GM21528 (cell line): ENCODE results near the gene CNP.
A peak's percentile ranks its signal among the peaks of the same experiment; 100 is the strongest.

Source experiments
- ATAC-seq: cut with Tn5 transposase; IDR thresholded peaks from one replicate; pipeline ENCODE4 v1.9.1; 2021; ENCODE audit warnings: mild to moderate bottlenecking, moderate library complexity; ENCODE audit not compliant: unreplicated experiment, low FRiP score

The CNP gene

DNA sequence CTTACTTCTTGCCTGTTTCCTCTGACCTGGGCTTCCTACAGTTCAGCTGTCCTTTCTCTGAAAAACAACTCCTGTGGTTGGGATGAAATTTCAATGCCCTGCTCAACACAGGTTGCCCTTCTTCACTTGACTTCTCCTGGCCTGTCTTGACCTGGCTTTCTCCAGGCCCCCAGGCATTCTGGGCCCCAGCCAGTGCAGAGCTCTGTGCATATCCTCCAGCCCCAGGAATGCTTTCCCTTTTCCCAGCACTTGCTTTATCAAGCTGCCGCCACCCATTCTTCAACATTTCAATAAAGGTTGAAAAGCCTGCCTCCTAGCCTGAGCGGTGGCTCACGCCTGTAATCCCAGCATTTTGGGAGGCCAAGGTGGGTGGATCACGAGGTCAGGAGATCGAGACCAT lies 25.4 kb upstream of the CNP start:
- ATAC-seq, result no peak

DNA sequence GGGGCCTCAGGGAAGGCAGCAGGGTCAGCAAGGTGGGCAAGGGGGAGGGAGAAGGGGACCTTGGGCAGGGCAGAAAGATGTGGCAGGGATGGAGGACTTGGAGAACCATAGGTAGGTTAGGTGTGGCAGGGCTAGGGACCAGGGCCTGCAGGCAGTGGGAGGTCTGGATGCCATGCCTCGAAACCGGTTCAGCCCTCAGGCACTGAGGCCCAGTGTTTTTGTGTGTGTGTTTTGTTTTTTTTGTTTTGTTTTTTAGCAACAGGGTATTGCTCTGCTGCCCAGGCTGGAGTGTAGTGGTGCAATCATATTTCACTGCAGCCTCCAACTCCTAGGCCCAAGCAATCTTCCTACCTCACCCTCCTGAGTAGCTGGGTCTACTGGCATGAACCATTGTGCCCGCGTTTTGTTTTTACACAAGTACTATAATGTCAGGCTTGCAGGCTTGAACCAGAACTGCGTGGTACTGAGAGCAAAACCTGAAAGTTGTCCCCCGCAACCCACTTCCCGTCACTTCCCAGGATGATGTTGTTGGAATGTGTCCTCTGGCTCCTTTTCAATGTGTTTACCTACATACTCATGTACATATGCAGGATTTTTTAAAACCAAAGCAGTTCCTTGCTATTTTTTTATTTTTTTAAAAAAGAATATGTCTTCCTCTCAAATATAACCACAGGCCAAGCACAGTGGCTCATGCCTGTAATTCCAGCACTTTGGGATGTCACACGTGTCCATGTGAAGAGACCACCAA lies 23.8 kb upstream of the CNP start:
- ATAC-seq, result no peak

DNA sequence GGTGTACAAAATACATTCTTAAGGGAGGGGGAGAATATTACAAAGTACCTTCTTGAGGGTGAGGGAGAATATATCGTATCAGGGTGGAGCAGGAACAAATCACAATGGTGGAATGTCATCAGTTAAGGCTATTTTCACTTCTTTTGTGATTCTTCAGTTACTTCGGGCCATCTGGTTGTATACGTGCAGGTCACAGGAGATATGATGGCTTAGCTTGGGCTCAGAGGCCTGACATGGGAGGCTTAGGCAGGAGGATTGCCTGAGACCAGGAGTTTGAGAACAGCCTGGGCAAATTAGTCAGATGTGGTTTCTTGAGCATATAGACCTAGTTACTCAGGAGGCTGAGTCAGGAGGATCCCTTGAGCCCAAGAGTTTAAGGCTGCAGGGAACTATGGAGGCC lies 23.1 kb upstream of the CNP start:
- ATAC-seq, result no peak

DNA sequence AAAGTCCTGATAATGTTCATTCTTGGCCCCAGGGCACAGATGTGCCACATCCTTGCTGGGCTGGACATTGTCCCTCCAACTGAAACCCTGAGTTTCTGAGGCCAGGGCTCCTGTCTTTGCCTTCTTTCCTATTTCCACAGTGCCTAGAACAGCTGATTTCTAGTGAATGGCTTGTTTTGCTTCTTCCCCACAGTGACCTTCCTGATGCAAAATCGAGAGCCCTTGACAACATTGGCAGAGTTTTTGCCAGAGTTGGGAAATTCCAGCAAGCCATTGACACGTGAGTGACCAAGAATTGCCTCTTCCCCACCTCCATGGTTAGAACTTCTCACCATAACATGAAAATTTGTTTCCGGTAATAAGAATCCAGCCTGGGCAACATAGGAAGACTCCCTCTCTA lies 21.7 kb upstream of the CNP start:
- no peak for ATAC-seq

DNA sequence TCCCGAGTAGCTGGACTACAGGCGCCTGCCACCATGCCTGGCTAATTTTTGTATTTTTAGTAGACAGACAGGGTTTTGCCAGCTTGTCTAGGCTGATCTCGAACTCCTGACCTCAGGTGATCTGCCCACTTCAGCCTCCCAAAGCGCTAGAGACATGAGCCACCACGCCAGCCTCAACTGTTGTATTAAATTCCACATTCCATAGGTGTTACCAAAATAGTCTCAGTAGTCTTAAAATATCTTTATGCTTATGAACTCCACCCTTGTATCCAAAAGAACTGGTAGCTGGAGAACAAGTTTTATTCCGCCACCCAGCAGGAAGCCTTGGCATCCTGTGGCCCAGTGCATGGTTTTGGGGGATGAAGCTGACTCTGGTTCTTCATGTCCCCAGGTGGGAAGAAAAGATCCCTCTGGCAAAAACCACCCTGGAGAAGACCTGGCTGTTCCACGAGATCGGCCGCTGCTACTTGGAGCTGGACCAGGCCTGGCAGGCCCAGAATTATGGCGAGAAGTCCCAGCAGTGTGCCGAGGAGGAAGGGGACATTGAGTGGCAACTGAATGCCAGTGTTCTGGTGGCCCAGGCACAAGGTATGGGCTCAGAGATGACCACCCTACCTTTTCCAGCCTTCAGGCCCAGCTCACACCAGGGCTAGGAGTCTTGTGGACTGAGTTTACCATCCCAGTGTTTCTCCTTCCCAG lies 17.7 kb upstream of the CNP start:
- ATAC-seq, result no peak

DNA sequence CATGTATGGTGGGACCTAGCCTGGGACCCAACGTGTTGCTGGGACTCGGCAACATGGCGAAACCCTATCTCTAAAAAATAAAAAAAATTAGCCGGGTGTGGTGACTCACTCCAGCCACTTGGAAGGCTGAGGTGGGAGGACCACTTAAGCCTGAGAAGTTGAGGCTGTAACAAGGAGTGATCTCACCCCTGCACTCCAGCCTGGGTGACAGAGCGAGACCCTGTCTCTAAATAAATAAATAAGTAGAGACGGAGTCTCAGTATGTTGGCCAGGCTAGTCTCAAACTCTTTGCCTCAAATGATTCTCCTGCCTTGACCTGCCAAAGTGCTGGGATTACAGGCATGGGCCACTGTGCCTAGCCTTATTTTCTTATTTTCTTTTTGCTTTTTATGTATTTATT lies 10.1 kb upstream of the CNP start:
- no peak for ATAC-seq

DNA sequence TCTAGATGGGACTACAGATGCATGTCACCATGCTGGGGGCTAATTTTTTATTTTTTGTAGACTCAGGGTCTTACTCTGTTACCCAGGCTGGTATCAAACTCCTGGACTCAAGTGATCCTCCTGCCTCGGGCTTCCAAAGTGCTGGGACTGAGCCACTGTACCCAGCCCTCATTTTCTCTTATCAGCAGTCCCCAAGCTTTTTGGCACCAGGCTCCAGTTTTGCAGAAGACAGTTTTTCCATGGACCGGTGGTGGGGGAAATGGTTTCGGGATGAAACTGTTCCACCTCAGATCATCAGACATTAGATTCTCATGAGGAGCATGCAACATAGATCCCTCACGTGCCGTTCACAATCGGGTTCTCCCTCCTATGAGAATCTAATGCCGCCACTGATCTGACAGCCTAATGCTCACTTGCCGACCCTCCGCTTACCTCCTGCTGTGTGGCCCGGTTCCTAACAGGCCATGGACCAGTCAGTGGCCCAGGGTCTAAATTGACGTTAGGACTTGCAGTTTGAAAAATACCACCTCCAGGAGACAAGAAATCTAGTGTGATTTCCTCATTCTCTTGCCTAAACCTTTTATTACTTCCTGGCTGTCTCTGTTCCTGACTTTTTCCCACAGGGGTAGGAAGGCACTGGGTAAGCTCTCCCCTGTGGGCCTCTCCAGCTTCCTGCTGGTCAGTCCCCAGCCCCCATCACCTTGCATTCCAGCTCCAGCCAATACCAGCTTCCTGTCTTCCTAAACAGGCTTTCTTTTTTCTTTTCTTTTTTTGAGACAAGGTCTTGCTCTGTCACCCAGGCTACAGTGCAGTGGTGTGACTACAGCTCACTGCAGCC lies 9.3 kb upstream of the CNP start:
- no peak for ATAC-seq

DNA sequence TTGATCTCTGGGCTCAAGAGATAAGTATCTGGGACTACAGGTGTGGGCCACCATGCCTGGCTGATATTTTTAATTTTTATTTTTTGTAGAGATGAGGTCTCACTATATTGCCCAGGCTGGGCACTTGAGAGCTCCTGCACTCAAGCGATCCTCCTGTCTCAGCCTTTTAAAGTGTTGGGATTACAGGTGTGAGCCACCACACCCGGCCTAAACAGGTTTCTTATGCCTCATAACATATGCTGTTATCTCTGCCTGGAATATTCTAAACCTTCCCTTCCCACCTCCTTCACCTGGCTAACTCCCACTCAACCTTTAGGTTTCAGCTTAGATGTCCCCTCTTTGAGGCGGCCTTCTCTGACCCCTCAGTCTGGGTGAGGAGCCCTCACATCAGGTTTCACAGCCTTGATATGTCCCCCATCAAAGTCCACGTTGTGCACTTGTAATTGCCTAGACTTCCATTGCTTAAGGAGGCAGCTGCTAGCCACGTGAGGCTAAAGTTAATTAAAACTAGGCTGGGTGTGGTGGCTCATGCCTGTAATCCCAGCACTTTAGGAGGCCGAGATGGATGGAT lies 8.6 kb upstream of the CNP start:
- ATAC-seq, result no peak

DNA sequence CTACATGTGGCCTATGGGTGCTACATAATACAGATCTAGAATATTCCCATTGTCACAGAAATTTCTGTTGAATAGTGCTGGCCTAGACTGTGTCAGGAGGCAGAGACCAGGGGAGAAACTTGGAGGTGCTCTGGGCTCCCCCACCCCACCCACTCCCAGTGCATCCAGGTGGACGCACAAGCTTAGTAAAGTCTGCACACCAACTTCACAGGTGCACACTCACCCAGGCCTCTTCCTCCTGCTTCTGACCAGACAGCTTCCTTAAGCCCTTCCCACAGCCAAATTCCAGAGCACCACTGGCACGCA lies 7.6 kb upstream of the CNP start:
- ATAC-seq, result no peak

DNA sequence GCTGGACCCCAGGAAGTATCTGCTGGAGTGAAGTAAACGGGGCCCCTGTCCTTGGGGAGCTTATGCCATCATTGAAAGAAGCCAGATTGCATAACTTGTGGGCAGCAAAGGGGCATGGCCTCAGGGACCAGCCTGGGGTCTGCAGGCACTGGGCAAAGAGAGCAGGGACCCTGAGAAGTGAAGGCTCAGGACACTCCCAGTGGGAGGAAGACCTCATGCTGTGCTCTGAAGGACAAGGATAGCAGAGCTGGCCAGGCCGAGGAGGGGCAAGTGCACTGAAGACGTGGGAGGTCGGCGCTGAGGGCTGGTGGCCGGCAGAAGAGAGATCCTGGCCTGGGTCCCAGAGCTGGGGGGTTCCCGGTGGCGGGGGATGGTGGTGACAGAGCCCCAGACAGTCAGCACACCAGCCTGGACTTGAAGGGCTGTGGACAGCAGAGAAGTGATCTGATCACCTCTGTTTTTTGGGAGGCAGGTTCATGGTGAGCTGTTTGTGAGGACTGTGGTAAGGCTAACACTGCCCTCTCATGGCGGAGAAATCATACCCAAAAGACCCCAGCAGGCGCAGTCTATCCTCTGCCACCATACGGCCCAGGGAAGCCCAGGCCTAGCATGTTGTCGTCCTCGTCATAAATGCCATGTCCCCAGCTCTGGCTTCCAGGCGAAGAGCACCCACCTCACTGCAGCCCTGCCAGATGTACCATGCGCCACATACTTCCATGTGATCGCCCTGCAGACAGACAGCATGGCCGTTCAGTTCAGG lies 7.1 kb upstream of the CNP start:
- ATAC-seq, result no peak

DNA sequence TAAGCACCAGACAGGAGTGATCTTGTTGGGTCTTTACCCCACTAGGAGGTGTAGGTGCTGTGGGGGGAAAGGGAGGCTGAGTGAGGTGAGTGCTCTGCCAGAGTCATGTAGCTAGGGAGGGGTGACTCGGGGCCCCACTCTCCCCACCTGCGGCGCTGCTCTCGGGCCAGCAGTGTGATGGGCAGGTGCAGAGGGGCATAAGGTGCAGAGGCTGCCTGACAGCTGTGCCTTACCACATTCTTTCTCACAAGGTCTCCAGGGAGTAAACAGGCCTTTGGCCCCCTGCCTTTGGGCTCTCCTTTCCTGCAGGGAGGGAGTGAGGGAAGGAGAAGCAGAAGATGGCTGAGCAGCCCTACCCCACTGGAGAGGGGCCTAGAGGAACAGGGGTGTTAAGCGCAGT lies 4.5 kb upstream of the CNP start:
- no peak for ATAC-seq

DNA sequence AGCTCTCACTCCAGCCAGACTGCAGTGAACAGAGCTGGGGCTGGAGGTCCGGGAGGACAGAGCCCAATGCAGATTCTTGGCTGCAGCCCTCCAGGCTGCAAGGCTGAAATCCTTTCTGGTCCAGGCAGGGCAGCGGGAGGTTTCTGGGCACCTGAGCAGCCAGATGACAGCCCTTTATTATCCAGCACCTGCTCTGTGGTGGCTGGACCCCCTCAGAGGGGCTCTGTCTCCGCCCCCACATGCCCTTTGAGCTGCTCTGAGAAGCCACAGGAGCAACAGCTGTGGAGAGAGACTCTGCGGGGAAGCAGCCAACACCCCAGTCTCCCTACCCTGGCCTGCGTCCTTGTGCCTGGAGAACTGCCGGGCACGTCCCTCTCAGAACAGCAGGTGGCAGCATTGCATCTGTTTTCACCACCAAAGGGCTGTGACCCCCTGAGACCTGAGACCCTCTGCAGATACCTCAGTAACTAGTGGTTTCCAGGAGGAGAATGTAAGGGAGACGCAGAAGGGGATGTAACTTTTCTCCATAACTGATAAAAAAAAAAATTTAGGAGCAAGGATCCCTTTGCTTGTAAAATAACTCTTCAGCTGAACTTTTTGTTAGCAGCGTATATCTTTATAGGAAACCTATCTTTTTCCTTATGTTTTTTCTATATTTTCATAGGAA lies 3.7 kb upstream of the CNP start:
- no peak for ATAC-seq

DNA sequence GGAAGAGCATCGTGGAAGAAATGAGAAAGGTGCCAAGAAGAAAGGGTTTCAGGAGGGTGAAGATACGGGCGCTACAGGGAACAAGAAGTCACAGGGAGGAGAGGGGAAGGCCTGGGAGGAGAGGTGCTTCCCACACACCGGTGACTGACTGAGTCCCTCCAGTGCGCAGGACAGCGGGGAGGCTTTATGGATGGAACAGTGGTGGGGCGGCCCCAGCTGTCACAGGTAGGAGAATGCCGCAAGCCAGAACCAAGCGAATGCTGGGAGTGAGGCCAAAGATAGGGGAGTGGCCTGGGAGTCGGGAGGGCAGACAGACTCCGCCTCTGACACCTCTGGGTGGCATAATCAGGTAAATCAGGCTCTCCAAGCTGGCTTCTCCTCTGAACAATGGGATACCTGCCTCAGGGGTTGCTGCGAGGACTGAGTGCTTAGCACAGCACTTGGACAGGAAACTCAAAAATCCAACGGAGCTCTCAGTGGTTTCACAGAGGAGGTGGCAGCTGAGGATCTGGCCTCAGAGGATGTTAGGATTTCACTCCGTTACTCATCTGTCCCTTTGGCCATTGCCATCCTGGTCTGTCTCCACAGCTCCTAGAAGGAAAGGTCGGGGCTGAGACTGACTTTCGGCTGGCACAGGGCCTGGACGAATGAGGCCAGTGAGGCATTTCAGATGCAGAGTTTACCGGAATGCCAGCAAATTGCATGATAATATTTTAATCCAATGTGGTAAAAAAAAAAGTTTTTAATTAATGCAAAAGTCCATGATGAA lies 717 bp upstream of the CNP start:
- ATAC-seq, result peak; percentile 40

DNA sequence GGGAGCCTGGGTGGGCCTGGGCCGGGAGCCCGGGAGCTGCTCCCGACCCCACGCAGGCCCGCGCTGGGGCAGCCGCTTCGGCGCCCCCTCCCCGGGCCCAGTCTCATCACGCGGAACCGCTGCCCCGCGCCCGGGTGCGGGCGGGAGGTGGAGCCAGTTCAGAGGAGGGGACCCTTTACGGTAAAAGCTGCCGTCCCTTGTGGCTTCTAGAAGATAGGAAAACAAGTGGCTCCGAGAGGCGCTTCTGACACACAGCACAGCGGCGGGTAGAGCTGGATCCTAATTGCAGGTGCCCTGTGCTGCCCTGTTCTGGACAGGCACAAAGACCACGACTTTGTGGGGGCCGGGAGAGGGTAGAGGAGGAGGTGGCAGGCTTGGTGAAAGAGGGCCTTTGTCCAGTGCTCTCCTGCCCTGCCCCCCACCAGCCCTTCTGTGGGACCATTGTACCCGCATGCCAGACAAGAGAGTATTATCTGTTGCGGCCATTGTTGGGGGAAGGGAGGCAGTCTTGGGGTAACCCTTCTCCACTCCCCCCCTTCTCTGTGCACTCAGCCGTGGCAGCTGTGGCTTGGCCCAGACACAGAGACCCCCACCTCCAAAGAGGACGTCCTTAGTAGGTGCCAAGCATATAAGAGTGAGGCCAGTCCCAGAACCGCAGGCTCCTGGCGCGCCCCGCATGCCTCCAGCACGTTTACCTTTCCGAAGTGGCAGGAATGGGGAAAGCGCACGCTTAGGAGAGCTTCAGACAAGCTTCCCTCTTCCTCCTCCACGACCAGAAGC lies 736 bp downstream of the CNP start:
- peak; percentile 6 for ATAC-seq

DNA sequence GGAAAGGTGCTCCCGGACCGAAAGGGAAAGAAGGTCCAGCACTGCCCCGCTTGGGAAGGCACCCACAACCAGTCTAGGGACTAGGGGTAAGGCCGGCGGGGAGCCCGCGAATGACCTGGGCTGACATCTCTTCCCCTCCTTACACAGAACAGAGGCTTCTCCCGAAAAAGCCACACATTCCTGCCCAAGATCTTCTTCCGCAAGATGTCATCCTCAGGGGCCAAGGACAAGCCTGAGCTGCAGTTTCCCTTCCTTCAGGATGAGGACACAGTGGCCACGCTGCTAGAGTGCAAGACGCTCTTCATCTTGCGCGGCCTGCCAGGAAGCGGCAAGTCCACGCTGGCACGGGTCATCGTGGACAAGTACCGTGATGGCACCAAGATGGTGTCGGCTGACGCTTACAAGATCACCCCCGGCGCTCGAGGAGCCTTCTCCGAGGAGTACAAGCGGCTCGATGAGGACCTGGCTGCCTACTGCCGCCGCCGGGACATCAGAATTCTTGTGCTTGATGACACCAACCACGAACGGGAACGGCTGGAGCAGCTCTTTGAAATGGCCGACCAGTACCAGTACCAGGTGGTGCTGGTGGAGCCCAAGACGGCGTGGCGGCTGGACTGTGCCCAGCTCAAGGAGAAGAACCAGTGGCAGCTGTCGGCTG lies 1.5 kb downstream of the CNP start:
- no peak for ATAC-seq

DNA sequence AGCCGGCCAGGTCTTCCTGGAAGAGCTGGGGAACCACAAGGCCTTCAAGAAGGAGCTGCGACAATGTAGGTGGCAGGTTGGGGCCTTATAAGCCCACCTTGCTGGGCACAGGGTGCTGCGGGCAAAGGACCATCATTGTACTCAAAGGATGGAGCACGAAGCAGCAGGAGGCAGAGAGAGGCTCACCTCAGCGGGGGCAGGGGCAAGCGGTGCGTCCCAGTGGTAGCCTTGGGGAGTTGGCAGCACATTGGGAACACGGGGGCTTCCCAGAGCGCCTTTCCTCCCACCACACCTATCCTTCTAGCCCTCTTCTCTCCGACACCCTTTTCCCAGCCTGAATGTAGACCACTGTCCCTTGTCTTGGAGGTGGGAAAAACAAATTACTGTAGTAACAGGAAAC lies 2.1 kb downstream of the CNP start:
- no peak for ATAC-seq

DNA sequence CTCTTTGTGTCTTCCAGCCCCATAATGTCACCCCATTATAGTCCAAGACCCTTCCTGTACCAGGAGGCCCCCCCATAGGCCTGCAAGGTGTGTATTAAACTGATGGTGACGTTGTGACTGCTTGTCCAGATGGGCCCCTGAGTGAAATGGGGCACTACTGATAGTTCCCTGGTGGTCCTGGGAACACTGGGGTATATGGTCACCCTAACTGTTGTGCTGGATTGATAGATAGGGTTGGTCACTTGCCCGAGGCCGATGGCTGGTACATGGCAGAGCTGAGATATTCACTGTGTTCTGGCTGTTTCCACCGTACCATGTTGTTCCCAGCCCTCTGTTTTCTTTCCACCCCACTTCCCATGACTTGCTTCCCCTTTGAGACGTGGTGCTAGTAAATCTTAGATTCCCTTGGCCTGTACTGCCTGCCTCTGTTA lies 4.3 kb downstream of the CNP start:
- no peak for ATAC-seq
